ENCODE data around the gene ARIH2.

GRCh38 chr3:48980295-48980694 lies 61.7 kb downstream of the ARIH2 start:
- TF ChIP-seq CTCF (IDR thresholded peaks at IDR 0.05; ENCODE audit: control extremely low read depth in 1 of 3, insufficient read depth in 1 of 3, low read depth in 1 of 3, low read length in 3 of 3) (no peak), GABPA (IDR thresholded peaks at IDR 0.05; ENCODE audit: borderline replicate concordance, insufficient read depth, low read length) (no peak), EZH2 (IDR thresholded peaks at IDR 0.05; ENCODE audit: low read depth, low read length, severe bottlenecking) (no peak), BCL11A (IDR thresholded peaks at IDR 0.05; ENCODE audit: low read depth in 2 of 2, low read length in 2 of 2) (no peak), EP300 (IDR thresholded peaks at IDR 0.05; ENCODE audit: borderline replicate concordance in 1 of 2, low read depth in 2 of 2, low read length in 2 of 2) (no peak), POLR2A (IDR thresholded peaks at IDR 0.05; ENCODE audit: control extremely low read depth in 1 of 2, low read depth in 2 of 2, low read length in 2 of 2) (no peak), JUND (IDR thresholded peaks at IDR 0.05; ENCODE audit: low read length) (no peak), RBBP5 (IDR thresholded peaks at IDR 0.05; ENCODE audit: borderline replicate concordance, low read depth, low read length) (no peak), BRCA1 (IDR thresholded peaks at IDR 0.05; ENCODE audit: low read depth, low read length) (no peak), ATF2 (IDR thresholded peaks at IDR 0.05; ENCODE audit: low read length) (no peak), FOSL1 (IDR thresholded peaks at IDR 0.05; ENCODE audit: insufficient read depth, low read depth, low read length) (no peak)

Measured in H1 (cell line).